Thoracic aorta (tissue), 2 donors: ENCODE data around the gene HIKESHI. TPM values are rescaled to one million over a fixed set of nuclear protein-coding genes. Genes with fewer than 3 reads are reported as not detected.
A peak's percentile ranks its signal among the peaks of the same experiment; 100 is the strongest.

Source experiments
- ATAC-seq: fragments of 150-250 bp; one replicate; pipeline ENCODE4 v1.8.0; 2017; ENCODE audit warnings: low read depth; ENCODE audit not compliant: insufficient number of reproducible peaks, low FRiP score
- DNase-seq: peaks from one replicate; pipeline ENCODE4 v3.0.0-alpha.2; 2020; ENCODE audit warnings: low spot score
- H3K27ac ChIP-seq, 2 donors: fragments of 200-600 bp; sonication (generic); 1 replicate in 1 of 2; 2 replicates in 1 of 2; pipeline ENCODE4 v1.5.1; 2016; ENCODE audit warnings: mild to moderate bottlenecking in 2 of 2, moderate library complexity in 2 of 2
- H3K27me3 ChIP-seq: fragments of 200-600 bp; sonication (generic); replicated peaks from 2 replicates; pipeline ENCODE4 v1.6.0; 2016; ENCODE audit warnings: mild to moderate bottlenecking; ENCODE audit not compliant: insufficient read depth
- H3K36me3 ChIP-seq: fragments of 200-600 bp; sonication (generic); one replicate; pipeline ENCODE4 v1.5.1; 2016
- H3K4me1 ChIP-seq, 2 donors: fragments of 200-600 bp; sonication (generic); 1 replicate in 1 of 2; 2 replicates in 1 of 2; pipeline versions ENCODE4 v1.5.1 to v1.6.0; 2016; ENCODE audit warnings: low read depth in 2 of 2, mild to moderate bottlenecking in 1 of 2; ENCODE audit not compliant: control insufficient read depth in 1 of 2
- H3K4me3 ChIP-seq: fragments of 200-600 bp; sonication (generic); 2 replicates; pipeline ENCODE4 v1.5.1; 2016; ENCODE audit warnings: mild to moderate bottlenecking
- H3K9me3 ChIP-seq: fragments of 200-600 bp; sonication (generic); 2 replicates; pipeline ENCODE4 v1.5.1; 2016
- CTCF ChIP-seq: fragments of 200-600 bp; sonication (generic); IDR thresholded peaks from one replicate; pipeline ENCODE4 v1.5.1; 2019; ENCODE audit warnings: antibody characterized with exemption
- total RNA-seq, 2 donors: library from RNA; depleted of rRNA; stranded (reverse); fragments of >200 nt; gene quantifications; one replicate each; pipeline versions ENCODE4 v1.1.0 to v1.2.3, GENCODE V29; 2016

The HIKESHI gene
- total RNA-seq = 10 to 100 TPM; 36.7 to 39.5 TPM

GRCh38 chr11:86302092-86302793 lies at the start of gene HIKESHI:
Gene HIKESHI, plus strand, starts transcription at chr11:86302240. Its CDS starts 209 bp downstream, at chr11:86302449.
- DNase-seq = peak; percentile 100
- no peaks in the 10 kb centered on the region for H3K9me3 ChIP-seq
- peak; percentile 89 for ATAC-seq
- H3K36me3 ChIP-seq = no peaks in the 10 kb centered on the region
- peaks cover 11 to 21% of the 10 kb centered on the region in 2 donors for H3K4me1 ChIP-seq
- TF ChIP-seq CTCF = no peak
- H3K27me3 ChIP-seq = no peaks in the 10 kb centered on the region
- peak within 1 kb of the TSS; percentile 88 for H3K4me3 ChIP-seq
- H3K27ac ChIP-seq = peak within 1 kb of the TSS; percentile 83 to 92

- ATAC-seq = no peak
- TF ChIP-seq CTCF = no peak
Observed at GRCh38 chr11:86255896-86256295, 46.1 kb upstream of the HIKESHI start.

GRCh38 chr11:86256608-86257007 lies 45.4 kb upstream of the HIKESHI start:
- Histone ChIP-seq H3K27ac (no peak overlapping the region), H3K9me3 (no peaks in the 10 kb centered on the region), H3K36me3 (peaks cover 14% of the 10 kb centered on the region), H3K27me3 (no peaks in the 10 kb centered on the region), H3K4me3 (no peak overlapping the region), H3K4me1 (peaks cover 0 to 6% of the 10 kb centered on the region in 2 donors)
- no peak for ATAC-seq
- no peak for TF ChIP-seq CTCF
- no peak for DNase-seq

More at GRCh38 chr11:86255896-86256295, 46.1 kb upstream of the HIKESHI start:
- Histone ChIP-seq H3K27ac (no peak overlapping the region), H3K27me3 (no peaks in the 10 kb centered on the region), H3K36me3 (peaks cover 10% of the 10 kb centered on the region), H3K4me1 (peaks cover 0 to 6% of the 10 kb centered on the region in 2 donors), H3K9me3 (no peaks in the 10 kb centered on the region), H3K4me3 (no peak overlapping the region)
- DNase-seq = no peak

GRCh38 chr11:86257446-86257845 lies 44.6 kb upstream of the HIKESHI start:
- Histone ChIP-seq H3K4me1 (peaks cover 0 to 6% of the 10 kb centered on the region in 2 donors), H3K9me3 (no peaks in the 10 kb centered on the region), H3K27ac (no peak overlapping the region), H3K27me3 (no peaks in the 10 kb centered on the region), H3K36me3 (peaks cover 14% of the 10 kb centered on the region), H3K4me3 (no peak overlapping the region)
- ATAC-seq (no peak), DNase-seq (no peak)
- no peak for TF ChIP-seq CTCF

GRCh38 chr11:86259730-86260129 lies 42.3 kb upstream of the HIKESHI start:
- no peaks in the 10 kb centered on the region for H3K27me3 ChIP-seq
- H3K4me1 ChIP-seq = peaks cover 0 to 6% of the 10 kb centered on the region in 2 donors
- no peak for TF ChIP-seq CTCF
- peaks cover 21% of the 10 kb centered on the region for H3K36me3 ChIP-seq
- no peak overlapping the region for H3K27ac ChIP-seq
- no peaks in the 10 kb centered on the region for H3K9me3 ChIP-seq
- DNase-seq = no peak
- no peak overlapping the region for H3K4me3 ChIP-seq
- ATAC-seq = no peak
